ENCODE data around the gene WWOX.

DNA sequence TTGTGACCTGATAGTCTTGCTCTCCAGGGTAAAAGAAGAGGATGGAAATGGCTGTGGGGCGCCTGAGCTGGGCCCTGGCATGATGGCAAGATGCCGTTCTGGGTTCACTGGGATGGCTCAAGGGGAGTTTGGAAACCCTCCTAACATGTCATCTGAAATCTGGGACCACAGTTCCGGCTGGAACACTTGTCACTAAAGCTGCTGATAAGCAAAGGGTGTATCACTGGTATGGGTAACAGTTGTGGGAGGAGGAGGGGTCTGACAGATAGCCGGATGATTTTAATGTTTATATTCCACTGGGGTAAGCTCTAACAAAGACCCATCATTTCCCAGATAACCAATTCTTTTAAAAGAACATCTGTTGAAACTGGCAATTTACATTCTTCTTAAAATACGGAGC lies 390.2 kb downstream of the WWOX start:
- TF ChIP-seq, protein P1, sequence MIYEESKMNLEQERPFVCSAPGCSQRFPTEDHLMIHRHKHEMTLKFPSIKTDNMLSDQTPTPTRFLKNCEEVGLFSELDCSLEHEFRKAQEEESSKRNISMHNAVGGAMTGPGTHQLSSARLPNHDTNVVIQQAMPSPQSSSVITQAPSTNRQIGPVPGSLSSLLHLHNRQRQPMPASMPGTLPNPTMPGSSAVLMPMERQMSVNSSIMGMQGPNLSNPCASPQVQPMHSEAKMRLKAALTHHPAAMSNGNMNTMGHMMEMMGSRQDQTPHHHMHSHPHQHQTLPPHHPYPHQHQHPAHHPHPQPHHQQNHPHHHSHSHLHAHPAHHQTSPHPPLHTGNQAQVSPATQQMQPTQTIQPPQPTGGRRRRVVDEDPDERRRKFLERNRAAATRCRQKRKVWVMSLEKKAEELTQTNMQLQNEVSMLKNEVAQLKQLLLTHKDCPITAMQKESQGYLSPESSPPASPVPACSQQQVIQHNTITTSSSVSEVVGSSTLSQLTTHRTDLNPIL (CRISPR knock-in tag; IDR thresholded peaks at IDR 0.05; ENCODE audit: low read depth): no peak
- TF ChIP-seq ZFP3 (CRISPR knock-in tag; IDR thresholded peaks at IDR 0.05): no peak

Measured in SK-N-SH treated with all-trans-retinoic acid at 6 μM for 48 hours (cell line).